K562 (cell line): Measurements from ENCODE around the gene HPS1. TPM values are rescaled to one million over a fixed set of nuclear protein-coding genes. Genes with fewer than 3 reads are reported as not detected.
A peak's percentile ranks its signal among the peaks of the same experiment; 100 is the strongest.

Experiments used
- ATAC-seq: fragments of 200-7000 bp; cut with Tn5 transposase; 3 replicates; pipeline ENCODE4 v1.9.1; 2020; ENCODE audit warnings: moderate library complexity
- BruUV-seq: library from RNA; stranded (reverse); fragments of 400-500 nt; replicated peaks from 2 replicates; lab custom pipeline; 2021; lab: Mats Ljungman, UMichigan
- CTCF ChIA-PET: fragments of 300-600 bp; formaldehyde crosslinking; extraction: SDS; loops from one replicate; lab custom pipeline; 2021; ENCODE audit warnings: low intra/inter-chr PET ratio; lab: Yijun Ruan, JAX
- POLR2A ChIA-PET: fragments of 300-600, 350-650 bp; sonication (Branson Sonifier 250); formaldehyde crosslinking; extraction: SDS; loops from one replicate; lab custom pipeline; 2021; ENCODE audit warnings: antibody characterized with exemption, inconsistent platforms; lab: Yijun Ruan, JAX
- DNase-seq, 4 experiments: peaks; one replicate each; pipeline versions ENCODE4 v3.0.0 to v3.0.0-alpha.2; 2011 to 2018; ENCODE audit warnings: low spot score in 3 of 4, mixed read lengths in 3 of 4; ENCODE audit errors: extremely low read depth in 1 of 4
- FAIRE-seq: peaks from 2 replicates; lab custom pipeline; 2011; peaks lifted over from hg19 to GRCh38; lab: Jason Lieb, UNC
- H2AFZ ChIP-seq: 2 replicates; pipeline ENCODE4 v1.6.0; 2011; ENCODE audit warnings: low read depth, low read length, control low read depth, inconsistent platforms
- H3K27ac ChIP-seq: fragments of 200-600 bp; 3 replicates; pipeline ENCODE4 v1.8.0; 2011; ENCODE audit warnings: low read depth, mild to moderate bottlenecking, control low read depth, inconsistent platforms, low read length, moderate library complexity, mixed read lengths; ENCODE audit errors: extremely low read depth
- H3K27me3 ChIP-seq, 2 experiments: fragments of 300-600 bp in 1 of 2; 2 replicates in 1 of 2; 3 replicates in 1 of 2; pipeline versions ENCODE4 v1.6.0 to v1.8.0; 2011; ENCODE audit warnings: inconsistent platforms in 2 of 2, low read length in 2 of 2, mild to moderate bottlenecking in 1 of 2, mixed read lengths in 1 of 2, moderate library complexity in 1 of 2; ENCODE audit not compliant: control insufficient read depth in 2 of 2, insufficient read depth in 2 of 2
- H3K36me3 ChIP-seq: fragments of 300-600 bp; 3 replicates; pipeline ENCODE4 v1.8.0; 2011; ENCODE audit warnings: mild to moderate bottlenecking, low read length, inconsistent platforms; ENCODE audit not compliant: control insufficient read depth, insufficient read depth
- H3K4me1 ChIP-seq, 2 experiments: fragments of 200-600 bp in 1 of 2; replicated peaks in 1 of 2; 2 replicates in 1 of 2; 3 replicates in 1 of 2; pipeline versions ENCODE4 v1.5.1 to v1.8.0; 2011; ENCODE audit warnings: inconsistent platforms in 2 of 2, low read length in 2 of 2, mild to moderate bottlenecking in 1 of 2, mixed read lengths in 1 of 2, moderate library complexity in 1 of 2; ENCODE audit not compliant: control insufficient read depth in 2 of 2, insufficient read depth in 2 of 2
- H3K4me2 ChIP-seq: 2 replicates; pipeline ENCODE4 v1.6.1; 2011; ENCODE audit warnings: low read length, control low read depth, inconsistent platforms, mixed read lengths; ENCODE audit not compliant: insufficient read depth
- H3K4me3 ChIP-seq: fragments of 200-600 bp; sonication (generic), shearing (Covaris generic); 2 replicates; pipeline ENCODE4 v1.5.1; 2016; ENCODE audit warnings: control low read depth, inconsistent platforms
- H3K79me2 ChIP-seq: fragments of 200-600 bp; 3 replicates; pipeline ENCODE4 v1.8.0; 2011; ENCODE audit warnings: low read length, inconsistent platforms; ENCODE audit not compliant: control insufficient read depth, insufficient read depth
- H3K9ac ChIP-seq, 2 experiments: 2 replicates each; pipeline versions ENCODE4 v1.6.0 to v1.6.1; 2011; ENCODE audit warnings: low read depth in 2 of 2, low read length in 2 of 2, control low read depth in 1 of 2, inconsistent platforms in 1 of 2, mild to moderate bottlenecking in 1 of 2, mixed read lengths in 1 of 2; ENCODE audit not compliant: insufficient read depth in 1 of 2
- H3K9me1 ChIP-seq: one replicate; pipeline ENCODE4 v1.6.0; 2011; ENCODE audit warnings: inconsistent platforms, mild to moderate bottlenecking, low read length, moderate library complexity; ENCODE audit not compliant: control insufficient read depth, insufficient read depth
- H3K9me3 ChIP-seq: replicated peaks from 2 replicates; pipeline ENCODE4 v1.5.1; 2011; ENCODE audit warnings: low read depth, low read length, inconsistent platforms; ENCODE audit not compliant: control insufficient read depth, insufficient read depth
- H4K20me1 ChIP-seq: replicated peaks from 2 replicates; pipeline ENCODE4 v1.6.1; 2011; ENCODE audit warnings: low read length, inconsistent platforms, mixed read lengths; ENCODE audit not compliant: control insufficient read depth, insufficient read depth
- ATF7 ChIP-seq: fragments of 450-650 bp; IDR thresholded peaks from 2 replicates; pipeline ENCODE4 v1.7.1; 2014; ENCODE audit warnings: mild to moderate bottlenecking, moderate library complexity
- COPS2 ChIP-seq: fragments of 450-650 bp; conservative IDR thresholded peaks from 2 replicates; pipeline ENCODE4 v1.6.1; 2016; ENCODE audit warnings: mild to moderate bottlenecking, moderate library complexity
- CREM ChIP-seq: IDR thresholded peaks from 2 replicates; pipeline ENCODE4 v1.6.1; 2014; ENCODE audit warnings: antibody characterized with exemption, low read depth
- CTBP1 ChIP-seq: fragments of 450-650 bp; IDR thresholded peaks from 2 replicates; pipeline ENCODE4 v1.6.1; 2016; ENCODE audit warnings: borderline replicate concordance
- EHMT2 ChIP-seq: fragments of 450-650 bp; IDR thresholded peaks from 2 replicates; pipeline ENCODE4 v1.6.1; 2018; ENCODE audit warnings: antibody characterized with exemption
- FUS ChIP-seq: fragments of 200-400 bp; formaldehyde crosslinking; optimal IDR thresholded peaks from 2 replicates; pipeline ENCODE3; 2017; ENCODE audit warnings: low read depth, low read length
- GATA2 ChIP-seq: sonication (generic); formaldehyde crosslinking; IDR thresholded peaks from 2 replicates; pipeline ENCODE4 v1.4.0; 2020; ENCODE audit warnings: mild to moderate bottlenecking, missing genetic modification reagents
- HMG20A ChIP-seq: fragments of 450-650 bp; formaldehyde crosslinking; conservative IDR thresholded peaks from 2 replicates; pipeline ENCODE4 v1.4.0; 2020; ENCODE audit warnings: mild to moderate bottlenecking, mixed read lengths
- HNRNPK ChIP-seq: fragments of 200-400 bp; formaldehyde crosslinking; IDR thresholded peaks from one replicate; pipeline ENCODE4 v1.6.1; 2018; ENCODE audit warnings: mild to moderate bottlenecking, low read depth, low read length; ENCODE audit not compliant: poor library complexity, severe bottlenecking
- NR2C1 ChIP-seq, 2 experiments: fragments of 450-650 bp; IDR thresholded peaks; 2 replicates each; pipeline ENCODE4 v1.6.1; 2017; ENCODE audit warnings: mild to moderate bottlenecking in 2 of 2, antibody characterized with exemption in 1 of 2, inconsistent platforms in 1 of 2, missing compliant biosample characterization in 1 of 2, missing genetic modification characterization in 1 of 2
- RAD21 ChIP-seq, 2 experiments: fragments of 250-450 bp in 1 of 2; fragments of 450-650 bp in 1 of 2; sonication (Bioruptor Pico) in 1 of 2; formaldehyde crosslinking in 1 of 2; IDR thresholded peaks in 1 of 2; conservative IDR thresholded peaks in 1 of 2; 2 replicates each; pipeline versions ENCODE4 v1.4.0 to v1.8.0; 2020 to 2022; ENCODE audit warnings: mild to moderate bottlenecking in 2 of 2, moderate library complexity in 1 of 2
- ZNF217 ChIP-seq: sonication (generic); formaldehyde crosslinking; IDR thresholded peaks from 2 replicates; pipeline ENCODE4 v1.8.0; 2022; ENCODE audit warnings: mild to moderate bottlenecking, missing genetic modification reagents
- ZNF263 ChIP-seq: sonication (generic); formaldehyde crosslinking; IDR thresholded peaks from 2 replicates; pipeline ENCODE4 v1.8.0; 2022; ENCODE audit warnings: mild to moderate bottlenecking, missing genetic modification reagents, borderline replicate concordance
- ZNF695 ChIP-seq: fragments of 450-650 bp; formaldehyde crosslinking; IDR thresholded peaks from 2 replicates; pipeline ENCODE4 v1.4.0; 2020; ENCODE audit warnings: mild to moderate bottlenecking, moderate library complexity
- ZNF76 ChIP-seq: fragments of 250-450 bp; sonication (Bioruptor Pico); IDR thresholded peaks from 2 replicates; pipeline ENCODE4 v1.4.0; 2020; ENCODE audit warnings: mild to moderate bottlenecking, moderate library complexity, borderline replicate concordance
- WGBS: fragments of 100-300 bp; shearing (Covaris generic); methylation state at CpG from one replicate; pipeline ENCODE4 v1.1.6; 2016; ENCODE audit warnings: low coverage, mixed read lengths; ENCODE audit not compliant: insufficient coverage; ENCODE audit errors: missing lambda C conversion rate; 5-methylcytosine and 5-hydroxymethylcytosine counted together
- in situ Hi-C: fragments of 300-500 bp; cut with MboI; formaldehyde crosslinking; loops from 4 replicates; pipeline ENCODE4 v1.15.0; 2018; ENCODE audit warnings: inconsistent platforms, mixed read lengths
- intact Hi-C: fragments of 100-400 bp; cut with micrococcal nuclease; formaldehyde crosslinking; loops from 2 replicates; pipeline ENCODE4 v1.14.2; 2022
- polyA plus RNA-seq, 8 experiments: library from polyadenylated mRNA; depleted of rRNA in 4 of 8; stranded (reverse) in 5 of 8; unstranded in 3 of 8; fragments of >200 nt; fragmentation: Nextera tagmentation in 2 of 8; fragmentation: Illumina TruSeq in 1 of 8; extraction: Ambion mirVana in 2 of 8; extraction: Trizol in 1 of 8; gene quantifications; 2 replicates each; pipeline versions ENCODE4 v1.2.1 to v1.2.3, GENCODE V29; 2011 to 2014; ENCODE audit warnings: inconsistent platforms in 1 of 8, missing spikeins in 1 of 8
- total RNA-seq, 7 experiments: library from RNA; depleted of rRNA in 6 of 7; stranded (reverse); fragments of >200 nt in 6 of 7; fragmentation: Illumina TruSeq in 2 of 7; extraction: Trizol in 2 of 7; gene quantifications; 2 replicates each; pipeline versions ENCODE4 v1.2.1 to v1.2.3, GENCODE V29; 2011 to 2021; ENCODE audit warnings: low replicate concordance in 1 of 7

HPS1 gene
- total and polyA plus RNA-seq, 9 of the 15 experiments (the other 6 are each of a cell fraction or from before 2014, with no cell fraction given), result 18.1 to 43.6 (median 26.3) TPM

- TF ChIP-seq ATF7, result 0 out of 2 replicates have a peak, but pooled peaks have one; percentile 13
- TF ChIP-seq EHMT2, result no peak
- peak; percentile 39; the same call in 1 of the 2 replicates for TF ChIP-seq CTBP1
- no peak for TF ChIP-seq ZNF695 (CRISPR knock-in tag)
- TF ChIP-seq RAD21 (CRISPR knock-in tag; conservative IDR thresholded peaks at IDR 0.05 in 1 of 2, IDR thresholded peaks at IDR 0.05 in 1 of 2), result no peak
- TF ChIP-seq FUS, result no peak
- no peak for TF ChIP-seq ZNF217 (CRISPR knock-in tag)
- no peak for TF ChIP-seq HNRNPK
These were observed 11.0 kb upstream of the HPS1 start (continued) for GRCh38 chr10:98457721-98458120.

- no peak overlapping the region for H3K4me3 ChIP-seq
- ATAC-seq, result no peak
- H3K27ac ChIP-seq, result no peak overlapping the region
- in situ Hi-C loops, result no loop called here
- no peak overlapping the region for H2AFZ ChIP-seq
- no peaks in the 10 kb centered on the region for H3K9me1 ChIP-seq
- H3K4me1 ChIP-seq, result peaks cover 24 to 48% of the 10 kb centered on the region in 2 experiments
- no TSS peak for BruUV-seq
- H3K36me3 ChIP-seq, result no peaks in the 10 kb centered on the region
- WGBS, result 25% methylated on average over 6 of the region's 12 CpGs
- H3K4me2 ChIP-seq, result peak overlapping the region; percentile 54; the same call in 1 of the 2 replicates
- intact Hi-C loops, result no loop called here
- POLR2A ChIA-PET, result no interaction called here
- H3K9me3 ChIP-seq, result no peaks in the 10 kb centered on the region
- no peaks in the 10 kb centered on the region for H3K27me3 ChIP-seq
- no peak for DNase-seq
- H4K20me1 ChIP-seq, result no peaks in the 10 kb centered on the region
- no peak for FAIRE-seq
- no peaks in the 10 kb centered on the region for H3K79me2 ChIP-seq
- CTCF ChIA-PET, result no interaction called here
- H3K9ac ChIP-seq, result no peak overlapping the region
- no peak for TF ChIP-seq COPS2
- no peak for TF ChIP-seq HMG20A (CRISPR knock-in tag)
- TF ChIP-seq ZNF76 (CRISPR knock-in tag), result no peak
- TF ChIP-seq GATA2 (CRISPR knock-in tag), result no peak
- no peak for TF ChIP-seq ZNF263
- no peak for TF ChIP-seq NR2C1 (IDR thresholded peaks at IDR 0.05)
- no peak for TF ChIP-seq NR2C1 (tag; IDR thresholded peaks at IDR 0.05)
- no peak for TF ChIP-seq CREM
These were observed 10.1 kb upstream of the HPS1 start for GRCh38 chr10:98456686-98457482.
